ENCODE results near the gene RABAC1. TPM values are rescaled to one million over a fixed set of nuclear protein-coding genes. Genes with fewer than 3 reads are reported as not detected.

Gene RABAC1
- polyA plus RNA-seq, 1 donor (not counting 4 experiments of a cell fraction or from before 2014, with no cell fraction given) = 107 TPM

DNA sequence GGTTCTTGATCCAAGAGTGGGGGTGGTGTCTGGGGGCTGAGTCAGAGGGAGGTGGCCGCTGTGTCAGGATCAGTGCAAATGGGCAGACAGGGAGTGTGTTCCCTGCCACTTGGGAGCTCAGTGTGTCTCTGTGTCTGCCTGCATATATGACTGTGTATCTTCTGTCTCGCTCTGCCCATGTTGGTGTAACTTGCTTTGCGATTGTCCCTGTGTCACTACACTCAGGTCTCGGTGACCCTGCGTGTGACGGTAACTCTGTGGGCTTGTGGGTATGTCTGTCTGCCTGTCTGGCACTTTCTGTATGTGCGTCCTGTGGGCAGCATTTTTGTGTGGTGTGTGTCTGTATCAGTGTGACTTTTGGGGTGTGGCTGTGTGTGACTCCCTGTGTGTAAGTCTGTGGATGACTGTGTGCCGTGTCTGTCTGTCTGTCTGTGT, 22.7 kb downstream of the RABAC1 start:
- dilution Hi-C loops (cut with MboI; ENCODE audit: extremely low pct_ligation_motif_present, low sequenced_read_pairs) = no loop called here
- H3K79me2 ChIP-seq (ENCODE audit: control insufficient read depth, insufficient read depth, low read length) = no peaks in the 10 kb centered on the region
- peaks cover 3% of the 10 kb centered on the region for H4K20me1 ChIP-seq (ENCODE audit: control insufficient read depth, extremely low read depth, insufficient read depth, low read length)
- H3K4me3 ChIP-seq (ENCODE audit: control insufficient read depth in 2 of 3, extremely low read depth in 1 of 3, insufficient read depth in 2 of 3, low read depth in 1 of 3, low read length in 3 of 3) = peak overlapping the region in 1 of 3 experiments; percentile 42
- FAIRE-seq (no peak), DNase-seq (ENCODE audit: low read depth, low spot score) (peak; percentile 52)
- TF ChIP-seq, protein P1, sequence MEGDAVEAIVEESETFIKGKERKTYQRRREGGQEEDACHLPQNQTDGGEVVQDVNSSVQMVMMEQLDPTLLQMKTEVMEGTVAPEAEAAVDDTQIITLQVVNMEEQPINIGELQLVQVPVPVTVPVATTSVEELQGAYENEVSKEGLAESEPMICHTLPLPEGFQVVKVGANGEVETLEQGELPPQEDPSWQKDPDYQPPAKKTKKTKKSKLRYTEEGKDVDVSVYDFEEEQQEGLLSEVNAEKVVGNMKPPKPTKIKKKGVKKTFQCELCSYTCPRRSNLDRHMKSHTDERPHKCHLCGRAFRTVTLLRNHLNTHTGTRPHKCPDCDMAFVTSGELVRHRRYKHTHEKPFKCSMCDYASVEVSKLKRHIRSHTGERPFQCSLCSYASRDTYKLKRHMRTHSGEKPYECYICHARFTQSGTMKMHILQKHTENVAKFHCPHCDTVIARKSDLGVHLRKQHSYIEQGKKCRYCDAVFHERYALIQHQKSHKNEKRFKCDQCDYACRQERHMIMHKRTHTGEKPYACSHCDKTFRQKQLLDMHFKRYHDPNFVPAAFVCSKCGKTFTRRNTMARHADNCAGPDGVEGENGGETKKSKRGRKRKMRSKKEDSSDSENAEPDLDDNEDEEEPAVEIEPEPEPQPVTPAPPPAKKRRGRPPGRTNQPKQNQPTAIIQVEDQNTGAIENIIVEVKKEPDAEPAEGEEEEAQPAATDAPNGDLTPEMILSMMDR (optimal IDR thresholded peaks at IDR 0.05 in 1 of 3, IDR thresholded peaks at IDR 0.05 in 1 of 3, conservative IDR thresholded peaks at IDR 0.05 in 1 of 3; ENCODE audit: extremely low read depth in 1 of 3, insufficient read depth in 2 of 3, low read length in 3 of 3) = no peak
- peak; percentile 39 for TF ChIP-seq EZH2 (IDR thresholded peaks at IDR 0.05; ENCODE audit: low read length)
- H3K9ac ChIP-seq (ENCODE audit: control insufficient read depth, extremely low read depth, insufficient read depth, low read length) = peak overlapping the region; percentile 41
- peaks cover 15% of the 10 kb centered on the region for H3K4me1 ChIP-seq (ENCODE audit: control insufficient read depth, extremely low read depth, insufficient read depth, low read length)
- H3K4me2 ChIP-seq (ENCODE audit: control insufficient read depth, extremely low read depth, insufficient read depth, low read depth, low read length) = peak overlapping the region; percentile 55
- no peaks in the 10 kb centered on the region for H3K9me3 ChIP-seq (ENCODE audit: control insufficient read depth, low read depth, low read length)
- no peaks in the 10 kb centered on the region for H3K36me3 ChIP-seq (ENCODE audit: control insufficient read depth in 2 of 2, extremely low read depth in 1 of 2, insufficient read depth in 2 of 2, low read length in 2 of 2)
- H2AFZ ChIP-seq (ENCODE audit: control insufficient read depth, low read length) = no peak overlapping the region
- H3K27me3 ChIP-seq (ENCODE audit: control insufficient read depth, extremely low read depth, insufficient read depth, low read length) = peaks cover 75% of the 10 kb centered on the region
- no peak overlapping the region for H3K27ac ChIP-seq (ENCODE audit: control insufficient read depth, insufficient read depth, low read length)
- no peaks in the 10 kb centered on the region for H3K9me1 ChIP-seq (ENCODE audit: control insufficient read depth, extremely low read depth, insufficient read depth, low read length)

DNA sequence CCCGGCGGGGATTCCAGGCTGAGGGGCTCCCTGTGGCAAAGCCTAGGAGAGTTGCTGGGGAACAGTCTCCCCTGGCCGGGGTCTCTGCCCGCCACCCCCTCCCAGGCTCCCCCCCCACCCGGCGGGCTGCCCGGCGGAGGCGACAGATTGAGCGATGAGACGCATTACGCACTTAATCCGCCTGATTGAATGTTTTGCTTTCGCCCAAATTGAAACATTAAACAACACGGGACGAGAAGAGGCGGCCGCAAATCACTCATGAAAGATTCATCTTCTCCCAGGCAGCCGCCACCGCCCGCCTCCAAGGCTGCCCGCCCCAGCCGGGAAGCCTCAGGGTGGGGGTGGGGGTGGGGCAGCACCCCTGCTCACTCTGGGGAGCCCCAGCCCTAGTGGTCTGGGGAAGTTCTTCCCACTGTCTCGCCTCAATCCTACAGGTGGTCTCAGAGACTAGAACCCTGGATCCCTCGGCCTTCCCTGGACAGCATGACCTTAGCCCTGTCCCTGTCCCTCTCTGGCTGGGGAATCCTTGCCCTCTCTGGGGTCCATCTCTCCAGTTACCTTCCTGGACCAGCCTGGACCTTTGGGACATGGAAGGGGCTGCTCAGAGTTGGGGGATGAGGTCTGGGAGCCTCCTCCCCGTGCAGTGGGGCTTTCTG, 23.2 kb downstream of the RABAC1 start:
- TF ChIP-seq, protein P1 (optimal IDR thresholded peaks at IDR 0.05 in 1 of 3, IDR thresholded peaks at IDR 0.05 in 1 of 3, conservative IDR thresholded peaks at IDR 0.05 in 1 of 3; ENCODE audit: extremely low read depth in 1 of 3, insufficient read depth in 2 of 3, low read length in 3 of 3) = no peak
- TF ChIP-seq EZH2 (IDR thresholded peaks at IDR 0.05; ENCODE audit: low read length) = no peak
- H3K4me2 ChIP-seq (ENCODE audit: control insufficient read depth, extremely low read depth, insufficient read depth, low read depth, low read length) = peak overlapping the region; percentile 55
- H3K79me2 ChIP-seq (ENCODE audit: control insufficient read depth, insufficient read depth, low read length) = no peaks in the 10 kb centered on the region
- dilution Hi-C loops (cut with MboI; ENCODE audit: extremely low pct_ligation_motif_present, low sequenced_read_pairs) = no loop called here
- peaks cover 75% of the 10 kb centered on the region for H3K27me3 ChIP-seq (ENCODE audit: control insufficient read depth, extremely low read depth, insufficient read depth, low read length)
- H3K9ac ChIP-seq (ENCODE audit: control insufficient read depth, extremely low read depth, insufficient read depth, low read length) = peak overlapping the region; percentile 41
- no peak for DNase-seq (ENCODE audit: low read depth, low spot score)
- no peak for FAIRE-seq
- H3K27ac ChIP-seq (ENCODE audit: control insufficient read depth, insufficient read depth, low read length) = no peak overlapping the region
- peak overlapping the region in 1 of 3 experiments; percentile 42 for H3K4me3 ChIP-seq (ENCODE audit: control insufficient read depth in 2 of 3, extremely low read depth in 1 of 3, insufficient read depth in 2 of 3, low read depth in 1 of 3, low read length in 3 of 3)
- no peaks in the 10 kb centered on the region for H3K9me1 ChIP-seq (ENCODE audit: control insufficient read depth, extremely low read depth, insufficient read depth, low read length)
- peaks cover 15% of the 10 kb centered on the region for H3K4me1 ChIP-seq (ENCODE audit: control insufficient read depth, extremely low read depth, insufficient read depth, low read length)
- peaks cover 3% of the 10 kb centered on the region for H4K20me1 ChIP-seq (ENCODE audit: control insufficient read depth, extremely low read depth, insufficient read depth, low read length)
- no peak overlapping the region for H2AFZ ChIP-seq (ENCODE audit: control insufficient read depth, low read length)
- no peaks in the 10 kb centered on the region for H3K36me3 ChIP-seq (ENCODE audit: control insufficient read depth in 2 of 2, extremely low read depth in 1 of 2, insufficient read depth in 2 of 2, low read length in 2 of 2)
- H3K9me3 ChIP-seq (ENCODE audit: control insufficient read depth, low read depth, low read length) = no peaks in the 10 kb centered on the region

Measured in keratinocyte (primary cell).